Skeletal muscle tissue (tissue), 4 donors: ENCODE measurements around the gene MYH10. TPM values are rescaled to one million over a fixed set of nuclear protein-coding genes. Genes with fewer than 3 reads are reported as not detected.

ENCODE experiments used
- H3K27ac ChIP-seq: one replicate; pipeline ENCODE4 v1.7.0; 2013; ENCODE audit warnings: mild to moderate bottlenecking, low read depth, low read length, inconsistent platforms
- H3K27me3 ChIP-seq, 3 donors: one replicate each; pipeline ENCODE4 v1.7.0; 2013; ENCODE audit warnings: low read length in 3 of 3; ENCODE audit not compliant: control insufficient read depth in 3 of 3, insufficient read depth in 3 of 3
- H3K36me3 ChIP-seq, 3 donors: one replicate each; pipeline ENCODE4 v1.7.0; 2013; ENCODE audit warnings: low read length in 3 of 3; ENCODE audit not compliant: control insufficient read depth in 3 of 3, insufficient read depth in 3 of 3
- H3K4me1 ChIP-seq, 3 donors: one replicate each; pipeline ENCODE4 v1.7.0; 2013; ENCODE audit warnings: low read length in 3 of 3, mild to moderate bottlenecking in 3 of 3; ENCODE audit not compliant: control insufficient read depth in 3 of 3, insufficient read depth in 3 of 3
- H3K4me3 ChIP-seq, 3 donors: one replicate each; pipeline ENCODE4 v1.7.0; 2013; ENCODE audit warnings: low read length in 3 of 3
- H3K9ac ChIP-seq, 3 donors: one replicate each; pipeline ENCODE4 v1.7.0; 2013; ENCODE audit warnings: low read length in 3 of 3, mild to moderate bottlenecking in 3 of 3, moderate library complexity in 2 of 3, low read depth in 1 of 3
- H3K9me3 ChIP-seq, 3 donors: one replicate each; pipeline ENCODE4 v1.7.0; 2013; ENCODE audit warnings: low read length in 3 of 3; ENCODE audit not compliant: control insufficient read depth in 3 of 3
- total RNA-seq: library from RNA; depleted of rRNA; stranded (reverse); fragments of >200 nt; gene quantifications from one replicate; pipeline ENCODE4 v1.2.3, GENCODE V29; 2014
- donor health status: Osteomylitis.

MYH10 gene
- total RNA-seq, 1 donor from 2014 or later, result 72.0 TPM

DNA sequence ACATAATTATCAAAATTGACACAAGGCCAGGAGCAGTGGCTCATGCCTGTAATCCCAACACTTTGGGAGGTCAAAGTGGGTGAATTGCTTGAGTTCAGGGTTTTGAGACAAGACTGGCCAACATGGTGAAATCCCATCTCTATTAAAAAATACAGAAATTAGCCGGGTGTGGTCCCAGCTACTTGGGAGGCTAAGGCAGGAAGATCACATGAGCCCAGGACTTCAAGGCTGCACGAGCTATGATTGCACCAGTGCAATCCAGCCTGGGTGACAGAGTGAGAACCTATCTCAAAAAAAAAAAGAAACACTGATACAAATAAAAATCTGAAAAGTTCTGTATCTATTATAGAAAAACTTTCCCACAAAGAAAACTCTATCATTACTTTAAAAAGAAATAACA lies 15.5 kb downstream of the MYH10 start:
- Histone ChIP-seq H3K27me3 (no peaks in the 10 kb centered on the region), H3K9me3 (no peaks in the 10 kb centered on the region), H3K27ac (no peak overlapping the region), H3K4me1 (peaks cover 0 to 5% (median 0%) of the 10 kb centered on the region in 3 donors), H3K9ac (no peak overlapping the region), H3K4me3 (no peak overlapping the region), H3K36me3 (no peaks in the 10 kb centered on the region)

DNA sequence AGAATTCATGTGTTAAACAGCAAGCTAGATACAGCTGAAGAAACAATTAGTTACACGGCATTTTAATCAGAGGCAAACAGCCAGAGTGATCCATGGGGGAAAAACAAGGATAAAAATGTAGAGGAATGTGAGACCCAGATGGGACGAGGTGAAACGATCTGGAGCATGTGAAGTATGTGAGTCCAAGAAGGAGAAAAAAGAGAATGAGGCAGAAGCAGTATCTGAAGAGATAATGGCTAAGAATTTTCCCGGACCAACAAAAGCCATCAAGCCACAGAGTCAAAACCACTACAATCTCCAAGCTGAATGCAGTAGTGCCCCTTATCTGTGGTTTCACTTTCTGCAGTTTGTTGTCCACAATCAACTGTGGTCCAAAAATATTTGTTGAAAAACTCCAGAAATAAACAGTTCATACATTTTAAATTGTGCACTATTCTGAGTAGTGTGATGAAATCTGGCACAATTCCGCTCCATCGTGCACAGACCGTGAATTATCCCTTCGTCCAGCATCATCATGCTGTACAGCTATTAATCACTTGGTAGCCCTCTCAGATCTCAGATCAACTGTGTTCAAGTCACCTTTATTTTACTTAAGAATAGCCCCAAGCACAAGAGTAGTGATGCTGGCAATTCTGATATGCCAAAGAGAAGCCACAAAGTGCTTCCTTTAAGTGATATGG lies 18.8 kb downstream of the MYH10 start:
- H3K27me3 ChIP-seq, result no peaks in the 10 kb centered on the region
- H3K4me1 ChIP-seq, result peaks cover 1 to 7% (median 6%) of the 10 kb centered on the region in 3 donors
- peak overlapping the region; percentile 37 to 55 (median 45) for H3K4me3 ChIP-seq
- no peaks in the 10 kb centered on the region for H3K9me3 ChIP-seq
- peak overlapping the region in 1 of 3 donors; percentile 4 for H3K9ac ChIP-seq
- H3K27ac ChIP-seq, result peak overlapping the region; percentile 43
- no peaks in the 10 kb centered on the region for H3K36me3 ChIP-seq

DNA sequence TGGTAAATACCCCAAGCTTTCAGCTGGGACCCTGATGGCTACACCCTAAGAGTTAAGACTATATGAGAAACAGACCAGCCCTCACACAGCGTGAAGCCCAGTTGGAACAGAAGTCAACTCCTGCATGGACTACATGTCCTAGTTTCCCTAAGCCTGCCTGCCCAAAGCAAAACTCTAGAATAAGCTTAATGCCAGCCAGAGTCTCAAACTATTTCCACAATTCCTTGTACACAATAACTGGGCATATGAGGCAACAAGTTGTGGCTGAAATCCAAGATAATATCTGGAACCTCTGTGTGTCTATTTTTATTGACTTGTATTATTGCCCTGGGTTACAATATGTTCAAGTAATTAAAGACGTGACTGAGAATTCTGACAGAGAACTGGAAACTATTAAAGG lies 19.4 kb downstream of the MYH10 start:
- H3K36me3 ChIP-seq, result no peaks in the 10 kb centered on the region
- H3K27ac ChIP-seq, result peak overlapping the region; percentile 43
- H3K4me3 ChIP-seq, result peak overlapping the region in 2 of 3 donors; percentile 45 to 55
- H3K9ac ChIP-seq, result no peak overlapping the region
- no peaks in the 10 kb centered on the region for H3K27me3 ChIP-seq
- H3K4me1 ChIP-seq, result peaks cover 4 to 12% (median 12%) of the 10 kb centered on the region in 3 donors
- H3K9me3 ChIP-seq, result no peaks in the 10 kb centered on the region

DNA sequence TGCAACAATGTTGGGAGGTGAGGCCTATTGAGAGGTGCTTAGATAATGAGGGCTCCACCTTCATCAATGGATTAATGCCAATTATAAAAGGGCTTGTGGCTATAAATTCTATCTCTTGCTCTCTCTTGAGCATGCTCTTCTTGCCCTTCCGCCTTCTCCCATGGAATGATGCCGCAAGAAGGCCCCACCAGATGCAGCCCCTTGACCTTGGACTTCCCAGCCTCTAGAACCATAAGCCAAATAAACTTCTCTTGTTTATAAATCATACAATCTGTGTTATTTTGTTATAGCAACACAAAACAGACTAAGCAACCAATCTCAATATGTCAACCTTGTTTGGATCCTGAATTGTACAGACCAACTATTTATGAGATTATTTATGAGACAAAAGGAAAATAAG lies 20.0 kb downstream of the MYH10 start:
- Histone ChIP-seq H3K27ac (peak overlapping the region; percentile 43), H3K9me3 (no peaks in the 10 kb centered on the region), H3K36me3 (no peaks in the 10 kb centered on the region), H3K9ac (no peak overlapping the region), H3K4me1 (peaks cover 4 to 14% (median 13%) of the 10 kb centered on the region in 3 donors), H3K4me3 (no peak overlapping the region), H3K27me3 (no peaks in the 10 kb centered on the region)

DNA sequence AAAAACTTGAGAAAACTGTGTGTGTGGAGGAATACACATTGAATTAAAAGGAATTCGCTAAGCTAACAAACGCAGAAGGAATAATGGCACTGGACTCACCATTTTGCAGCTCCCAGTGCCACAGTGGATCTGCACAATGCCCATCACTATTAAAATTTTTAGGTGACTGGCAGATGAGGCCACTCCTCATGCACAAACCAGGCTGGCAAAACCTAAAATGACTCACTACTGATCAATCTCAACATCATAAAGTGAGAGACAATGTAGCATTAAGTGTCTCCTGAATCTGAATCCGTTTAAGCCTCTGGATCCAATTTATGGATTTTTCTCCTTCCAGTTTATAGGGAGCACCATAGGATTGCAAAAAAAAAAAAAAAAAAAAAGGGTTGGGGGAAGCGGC lies 20.6 kb downstream of the MYH10 start:
- no peaks in the 10 kb centered on the region for H3K9me3 ChIP-seq
- no peaks in the 10 kb centered on the region for H3K27me3 ChIP-seq
- H3K9ac ChIP-seq, result no peak overlapping the region
- no peaks in the 10 kb centered on the region for H3K36me3 ChIP-seq
- no peak overlapping the region for H3K4me3 ChIP-seq
- peaks cover 4 to 14% (median 13%) of the 10 kb centered on the region in 3 donors for H3K4me1 ChIP-seq
- no peak overlapping the region for H3K27ac ChIP-seq

DNA sequence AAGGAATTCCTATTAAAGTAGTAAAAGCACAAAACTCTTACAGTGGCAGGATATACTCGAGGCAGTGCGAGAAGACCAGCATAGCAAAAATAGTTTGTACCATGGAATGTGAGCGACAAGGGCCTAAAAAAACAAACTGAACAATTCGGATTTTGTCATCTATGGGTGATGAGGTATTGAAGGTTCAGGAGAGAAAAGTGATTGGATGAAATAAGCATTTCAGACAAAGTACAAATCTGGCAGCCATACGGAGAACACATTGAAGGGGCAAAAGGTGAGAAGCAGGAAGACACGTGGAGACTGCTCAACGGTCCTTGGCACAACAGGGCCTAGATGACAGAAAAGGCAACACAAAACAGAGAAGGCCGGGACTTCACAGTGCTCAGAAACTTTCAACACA lies 22.5 kb downstream of the MYH10 start:
- Histone ChIP-seq H3K27ac (no peak overlapping the region), H3K4me3 (no peak overlapping the region), H3K4me1 (peaks cover 4 to 14% (median 13%) of the 10 kb centered on the region in 3 donors), H3K9me3 (no peaks in the 10 kb centered on the region), H3K9ac (no peak overlapping the region), H3K36me3 (no peaks in the 10 kb centered on the region), H3K27me3 (no peaks in the 10 kb centered on the region)

DNA sequence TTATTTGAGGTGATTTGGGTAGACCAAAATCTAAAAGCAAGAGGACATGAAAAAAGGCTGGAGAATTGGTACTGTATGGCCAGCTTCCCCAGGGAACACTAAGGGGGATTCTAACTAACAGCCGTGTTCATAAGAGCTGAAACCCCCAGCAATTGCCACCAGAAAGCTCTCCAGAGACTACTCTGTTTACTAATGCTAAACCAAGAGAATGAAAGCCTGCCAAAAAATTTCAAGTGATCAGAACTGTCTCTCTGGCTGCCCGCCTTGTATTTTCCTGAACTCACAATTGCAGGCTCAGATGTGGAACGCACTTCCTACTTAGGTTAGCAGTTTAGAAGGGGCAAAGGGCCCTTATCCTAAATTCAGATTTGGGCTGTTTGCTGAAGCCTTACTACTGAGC lies 24.1 kb downstream of the MYH10 start:
- Histone ChIP-seq H3K27ac (peak overlapping the region; percentile 29), H3K27me3 (no peaks in the 10 kb centered on the region), H3K36me3 (no peaks in the 10 kb centered on the region), H3K9me3 (no peaks in the 10 kb centered on the region), H3K4me1 (peaks cover 4 to 14% (median 13%) of the 10 kb centered on the region in 3 donors), H3K9ac (no peak overlapping the region), H3K4me3 (no peak overlapping the region)

DNA sequence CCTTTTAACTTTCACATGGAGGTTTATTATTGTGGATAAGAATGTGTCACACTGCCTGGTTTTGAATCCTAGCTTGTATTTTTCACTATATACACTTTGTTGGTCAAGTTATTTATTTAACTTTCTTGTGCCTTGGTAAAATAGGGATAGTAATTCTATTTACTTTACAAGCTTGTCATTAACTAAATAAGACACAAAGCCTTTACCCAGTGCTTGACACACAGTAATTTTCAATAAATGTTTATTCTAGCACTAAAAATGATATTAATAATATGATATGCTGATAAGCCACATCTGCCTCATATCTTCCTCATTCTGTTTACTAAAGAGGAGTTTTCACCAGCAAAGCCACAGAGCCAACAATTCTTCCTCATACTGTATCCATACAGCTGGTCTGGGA lies 27.8 kb downstream of the MYH10 start:
- Histone ChIP-seq H3K9ac (no peak overlapping the region), H3K27ac (no peak overlapping the region), H3K9me3 (no peaks in the 10 kb centered on the region), H3K27me3 (no peaks in the 10 kb centered on the region), H3K36me3 (no peaks in the 10 kb centered on the region), H3K4me3 (no peak overlapping the region), H3K4me1 (peaks cover 4 to 9% (median 8%) of the 10 kb centered on the region in 3 donors)

DNA sequence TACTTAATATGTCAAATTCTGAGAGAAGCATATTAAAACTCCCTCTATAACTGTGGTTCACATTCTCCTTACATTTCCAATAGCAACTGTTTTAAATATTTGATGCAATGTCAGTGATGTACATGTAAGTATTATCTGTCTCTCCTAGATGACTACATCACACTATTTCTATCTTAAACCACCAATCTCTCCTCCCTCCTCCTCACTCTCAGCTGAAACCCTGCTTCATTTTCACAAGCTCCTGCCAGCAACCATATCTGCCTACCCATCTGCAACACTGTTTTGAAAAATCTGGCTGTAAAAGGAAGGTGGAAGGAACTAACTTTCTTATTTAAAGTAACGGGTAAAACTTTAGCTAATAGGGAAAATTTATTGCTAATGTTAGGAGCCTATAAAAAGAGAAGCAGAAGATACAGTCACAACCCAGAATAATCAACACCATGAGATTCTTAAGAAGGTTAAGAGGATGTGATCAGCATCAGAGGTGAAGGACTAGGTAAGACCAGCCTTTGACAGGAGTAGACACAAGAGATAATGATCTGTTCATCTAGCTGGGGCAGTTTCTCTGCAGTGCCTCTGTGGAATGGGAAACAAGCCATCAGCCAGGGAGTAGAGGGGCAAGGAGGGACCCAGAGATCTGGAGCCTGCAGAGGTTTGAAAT lies 31.0 kb downstream of the MYH10 start:
- no peaks in the 10 kb centered on the region for H3K27me3 ChIP-seq
- H3K4me3 ChIP-seq, result no peak overlapping the region
- no peaks in the 10 kb centered on the region for H3K9me3 ChIP-seq
- H3K27ac ChIP-seq, result no peak overlapping the region
- no peaks in the 10 kb centered on the region for H3K36me3 ChIP-seq
- no peaks in the 10 kb centered on the region for H3K4me1 ChIP-seq
- H3K9ac ChIP-seq, result no peak overlapping the region

DNA sequence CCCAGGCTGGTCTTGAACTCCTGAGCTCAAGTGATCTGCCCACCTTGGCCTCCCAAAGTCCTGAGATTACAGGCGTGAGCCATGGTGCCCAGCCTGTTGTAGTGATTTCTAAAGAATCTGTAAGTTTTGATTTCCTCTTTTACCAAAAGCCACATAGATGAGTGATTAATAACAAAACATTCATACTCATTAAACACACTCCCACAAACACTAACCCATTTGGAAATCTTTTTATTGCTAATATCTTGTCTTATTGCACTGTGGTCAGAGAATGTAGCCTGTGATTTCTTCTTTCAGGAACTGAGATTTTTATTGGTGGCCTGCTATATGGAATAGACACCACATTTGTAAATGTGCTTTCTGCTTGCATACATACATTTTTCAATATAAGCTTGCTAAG lies 31.6 kb downstream of the MYH10 start:
- H3K27me3 ChIP-seq, result no peaks in the 10 kb centered on the region
- no peak overlapping the region for H3K9ac ChIP-seq
- no peak overlapping the region for H3K4me3 ChIP-seq
- no peak overlapping the region for H3K27ac ChIP-seq
- no peaks in the 10 kb centered on the region for H3K9me3 ChIP-seq
- H3K36me3 ChIP-seq, result no peaks in the 10 kb centered on the region
- H3K4me1 ChIP-seq, result no peaks in the 10 kb centered on the region
